Measurements from ENCODE around the gene TNFRSF13B. TPM values are rescaled to one million over a fixed set of nuclear protein-coding genes. Genes with fewer than 3 reads are reported as not detected.

TNFRSF13B gene
- total and polyA plus RNA-seq, 10 of the 15 experiments (the other 5 are each of a cell fraction or from before 2014, with no cell fraction given): 15.5 to 231 (median 119) TPM

DNA sequence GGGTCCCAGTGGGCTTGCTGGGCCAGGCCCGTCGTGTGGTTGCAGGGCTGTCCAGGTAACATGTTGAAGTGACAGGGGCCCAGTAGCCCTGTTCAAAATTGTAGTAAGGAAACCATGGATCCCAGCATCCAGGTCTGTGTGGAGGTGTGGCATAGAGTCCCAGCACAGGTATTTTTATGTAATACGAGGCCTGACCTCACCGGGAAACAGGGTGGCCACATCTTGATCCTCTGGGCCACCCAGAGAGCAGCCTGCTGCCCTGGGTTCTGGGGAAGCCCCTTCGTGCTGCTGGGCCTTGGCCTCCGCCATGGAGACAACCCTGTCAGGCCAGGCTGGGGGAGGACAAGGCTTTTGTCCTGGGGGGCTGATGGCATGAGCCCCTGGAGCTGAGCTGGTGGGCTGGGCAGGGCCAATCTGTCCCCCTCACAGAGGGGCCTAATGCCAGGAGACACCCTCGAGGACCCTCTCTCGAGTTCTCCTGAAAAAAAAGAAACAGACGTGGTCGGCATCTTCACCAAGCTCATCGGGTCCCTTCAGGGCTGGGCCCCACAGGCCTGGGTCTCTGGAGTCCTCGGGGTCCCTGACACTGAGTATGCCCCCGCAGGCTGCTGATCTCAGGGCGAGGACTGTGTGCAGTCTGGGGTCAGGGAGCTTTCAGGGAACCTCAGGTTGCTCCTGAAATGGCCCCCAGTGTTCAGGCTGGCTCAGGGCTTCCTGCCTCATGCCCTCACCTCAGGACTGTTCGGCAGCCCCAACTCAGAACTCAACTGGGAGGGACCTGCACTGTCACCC, 47.8 kb downstream of the TNFRSF13B start:
- TF ChIP-seq STAT1 (conservative IDR thresholded peaks at IDR 0.05): no peak
- TF ChIP-seq NR2C1 (IDR thresholded peaks at IDR 0.05): no peak
- TF ChIP-seq FOXK2 (IDR thresholded peaks at IDR 0.05): no peak
- TF ChIP-seq ZSCAN29 (IDR thresholded peaks at IDR 0.05): no peak
- no peak for TF ChIP-seq SMAD1 (IDR thresholded peaks at IDR 0.05; ENCODE audit: low read depth, partially characterized antibody)
- FAIRE-seq (no peak), DNase-seq (ENCODE audit: low read depth, low spot score) (no peak), ATAC-seq (peak; percentile 8; the same call in 2 of the 3 replicates)
- no TSS peak for BruUV-seq (replicated peaks)
- Histone ChIP-seq H3K4me3 (no peak overlapping the region), H3K36me3 (ENCODE audit: control insufficient read depth in 2 of 2, insufficient read depth in 2 of 2, low read length in 1 of 2) (peaks cover 0 to 6% of the 10 kb centered on the region in 2 experiments; a peak in 3 of 4 replicates), H3K4me1 (ENCODE audit: control insufficient read depth, insufficient read depth, low read length) (no peaks in the 10 kb centered on the region), H3K4me2 (ENCODE audit: control insufficient read depth, insufficient read depth) (no peak overlapping the region), H3K9ac (ENCODE audit: control insufficient read depth, insufficient read depth, low read length) (no peak overlapping the region), H4K20me1 (ENCODE audit: control insufficient read depth, insufficient read depth) (no peaks in the 10 kb centered on the region), H2AFZ (ENCODE audit: control insufficient read depth, low read depth, low read length) (no peak overlapping the region), H3K27me3 (replicated peaks in 1 of 2; ENCODE audit: control insufficient read depth in 2 of 2, insufficient read depth in 2 of 2, low read length in 1 of 2) (no peaks in the 10 kb centered on the region), H3K9me3 (replicated peaks; ENCODE audit: control insufficient read depth, insufficient read depth, low read length) (no peaks in the 10 kb centered on the region), H3K27ac (ENCODE audit: control insufficient read depth, insufficient read depth) (no peak overlapping the region), H3K79me2 (ENCODE audit: control insufficient read depth, insufficient read depth, low read length) (no peaks in the 10 kb centered on the region)
- CTCF ChIA-PET: no interaction called here
- POLR2A ChIA-PET: no interaction called here
- SMC1A ChIA-PET (ENCODE audit: uncharacterized antibody, unreplicated experiment): no interaction called here
- RAD21 ChIA-PET (ENCODE audit: unreplicated experiment): no interaction called here
- 85% methylated on average over 15 of the region's 15 CpGs for WGBS (ENCODE audit: insufficient coverage, insufficient replicate concordance, low lambda C conversion rate, missing lambda C conversion rate)
- intact Hi-C loops (cut with micrococcal nuclease; ENCODE audit: unreplicated experiment) (no loop called here), in situ Hi-C loops (cut with MboI) (no loop called here)

DNA sequence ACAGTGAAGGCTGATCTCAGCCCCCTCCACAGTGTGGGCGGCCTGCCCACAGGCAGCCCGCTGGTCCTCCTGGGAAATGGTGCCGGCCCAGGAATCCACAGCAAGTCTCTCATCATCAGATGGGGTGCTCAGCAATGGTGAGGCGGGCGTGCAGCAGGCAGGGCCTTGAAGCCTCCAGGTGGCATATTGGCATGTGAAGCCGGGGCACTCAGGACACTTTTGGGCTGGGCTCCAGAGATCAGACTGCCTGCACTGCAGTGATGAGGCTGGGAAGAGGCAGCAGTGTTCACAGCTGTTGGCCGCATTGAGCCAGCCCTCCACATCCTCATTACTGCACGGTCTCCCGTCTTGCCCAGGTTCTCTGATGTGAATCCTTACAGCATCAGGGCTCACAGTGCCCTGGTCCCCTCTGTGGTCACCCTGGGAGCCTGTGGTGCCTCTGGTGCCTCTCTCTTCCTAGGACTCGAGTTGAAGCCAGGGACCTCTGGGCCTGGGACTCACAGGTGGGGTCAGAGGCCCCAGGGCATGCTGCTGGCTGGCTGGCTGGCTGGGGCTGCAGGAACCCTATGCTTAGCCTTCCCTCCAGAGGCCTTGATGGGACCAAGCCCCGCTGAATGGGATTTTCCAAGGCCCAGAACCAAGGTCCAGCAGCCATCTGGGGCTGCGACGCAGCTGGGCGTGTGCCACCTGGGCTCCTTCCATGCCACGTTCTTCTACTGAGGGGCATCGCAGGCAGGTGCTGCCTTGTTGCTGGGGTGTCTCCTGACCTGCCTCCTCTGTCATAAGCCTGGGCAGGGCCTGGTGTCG, 48.6 kb downstream of the TNFRSF13B start:
- no peak overlapping the region for H3K27ac ChIP-seq (ENCODE audit: control insufficient read depth, insufficient read depth)
- SMC1A ChIA-PET (ENCODE audit: uncharacterized antibody, unreplicated experiment): interaction anchor here (1.0 to 1.3 kb wide), 2 partner anchors 53 to 66 kb away, joined by 3 read pairs; no protein-coding TSS in a partner anchor
- no peak overlapping the region for H3K4me2 ChIP-seq (ENCODE audit: control insufficient read depth, insufficient read depth)
- POLR2A ChIA-PET: no interaction called here
- H2AFZ ChIP-seq (ENCODE audit: control insufficient read depth, low read depth, low read length): no peak overlapping the region
- intact Hi-C loops (cut with micrococcal nuclease; ENCODE audit: unreplicated experiment) (no loop called here), in situ Hi-C loops (cut with MboI) (no loop called here)
- RAD21 ChIA-PET (ENCODE audit: unreplicated experiment): interaction anchor here (1.1 kb wide), 1 partner anchor 65 kb away, joined by 4 read pairs; no protein-coding TSS in a partner anchor
- CTCF ChIA-PET: interaction anchor here (0.6 to 4.5 kb wide), 2 partner anchors 68 to 84 kb away, joined by 3 to 32 read pairs; no protein-coding TSS in a partner anchor
- FAIRE-seq (no peak), ATAC-seq (no peak; the same call in 2 of the 3 replicates), DNase-seq (ENCODE audit: low read depth, low spot score) (no peak)
- BruUV-seq (replicated peaks): TSS peak; percentile 51
- no peaks in the 10 kb centered on the region for H3K4me1 ChIP-seq (ENCODE audit: control insufficient read depth, insufficient read depth, low read length)
- 87% methylated on average over 17 of the region's 17 CpGs for WGBS (ENCODE audit: insufficient coverage, insufficient replicate concordance, low lambda C conversion rate, missing lambda C conversion rate)
- peaks cover 0 to 2% of the 10 kb centered on the region in 2 experiments; a peak in 3 of 4 replicates for H3K36me3 ChIP-seq (ENCODE audit: control insufficient read depth in 2 of 2, insufficient read depth in 2 of 2, low read length in 1 of 2)
- no peaks in the 10 kb centered on the region for H3K27me3 ChIP-seq (replicated peaks in 1 of 2; ENCODE audit: control insufficient read depth in 2 of 2, insufficient read depth in 2 of 2, low read length in 1 of 2)
- H3K79me2 ChIP-seq (ENCODE audit: control insufficient read depth, insufficient read depth, low read length): no peaks in the 10 kb centered on the region
- H4K20me1 ChIP-seq (ENCODE audit: control insufficient read depth, insufficient read depth): no peaks in the 10 kb centered on the region
- no peak overlapping the region for H3K4me3 ChIP-seq
- H3K9ac ChIP-seq (ENCODE audit: control insufficient read depth, insufficient read depth, low read length): no peak overlapping the region
- H3K9me3 ChIP-seq (replicated peaks; ENCODE audit: control insufficient read depth, insufficient read depth, low read length): no peaks in the 10 kb centered on the region
- no peak for TF ChIP-seq NRF1 (conservative IDR thresholded peaks at IDR 0.05; ENCODE audit: low read depth, low read length)
- TF ChIP-seq ZNF207 (IDR thresholded peaks at IDR 0.05; ENCODE audit: borderline replicate concordance): no peak
- no peak for TF ChIP-seq RB1 (IDR thresholded peaks at IDR 0.05; ENCODE audit: borderline replicate concordance)
- TF ChIP-seq, protein P1, sequence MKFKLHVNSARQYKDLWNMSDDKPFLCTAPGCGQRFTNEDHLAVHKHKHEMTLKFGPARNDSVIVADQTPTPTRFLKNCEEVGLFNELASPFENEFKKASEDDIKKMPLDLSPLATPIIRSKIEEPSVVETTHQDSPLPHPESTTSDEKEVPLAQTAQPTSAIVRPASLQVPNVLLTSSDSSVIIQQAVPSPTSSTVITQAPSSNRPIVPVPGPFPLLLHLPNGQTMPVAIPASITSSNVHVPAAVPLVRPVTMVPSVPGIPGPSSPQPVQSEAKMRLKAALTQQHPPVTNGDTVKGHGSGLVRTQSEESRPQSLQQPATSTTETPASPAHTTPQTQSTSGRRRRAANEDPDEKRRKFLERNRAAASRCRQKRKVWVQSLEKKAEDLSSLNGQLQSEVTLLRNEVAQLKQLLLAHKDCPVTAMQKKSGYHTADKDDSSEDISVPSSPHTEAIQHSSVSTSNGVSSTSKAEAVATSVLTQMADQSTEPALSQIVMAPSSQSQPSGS (IDR thresholded peaks at IDR 0.05; ENCODE audit: low read length): no peak
- TF ChIP-seq, protein P2, sequence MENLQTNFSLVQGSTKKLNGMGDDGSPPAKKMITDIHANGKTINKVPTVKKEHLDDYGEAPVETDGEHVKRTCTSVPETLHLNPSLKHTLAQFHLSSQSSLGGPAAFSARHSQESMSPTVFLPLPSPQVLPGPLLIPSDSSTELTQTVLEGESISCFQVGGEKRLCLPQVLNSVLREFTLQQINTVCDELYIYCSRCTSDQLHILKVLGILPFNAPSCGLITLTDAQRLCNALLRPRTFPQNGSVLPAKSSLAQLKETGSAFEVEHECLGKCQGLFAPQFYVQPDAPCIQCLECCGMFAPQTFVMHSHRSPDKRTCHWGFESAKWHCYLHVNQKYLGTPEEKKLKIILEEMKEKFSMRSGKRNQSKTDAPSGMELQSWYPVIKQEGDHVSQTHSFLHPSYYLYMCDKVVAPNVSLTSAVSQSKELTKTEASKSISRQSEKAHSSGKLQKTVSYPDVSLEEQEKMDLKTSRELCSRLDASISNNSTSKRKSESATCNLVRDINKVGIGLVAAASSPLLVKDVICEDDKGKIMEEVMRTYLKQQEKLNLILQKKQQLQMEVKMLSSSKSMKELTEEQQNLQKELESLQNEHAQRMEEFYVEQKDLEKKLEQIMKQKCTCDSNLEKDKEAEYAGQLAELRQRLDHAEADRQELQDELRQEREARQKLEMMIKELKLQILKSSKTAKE (IDR thresholded peaks at IDR 0.05; ENCODE audit: low read depth, poor library complexity, severe bottlenecking): no peak
